Middle frontal gyrus (tissue), 1 donor: ENCODE measurements around the gene STX19.
A peak's percentile ranks its signal among the peaks of the same experiment; 100 is the strongest.
"Not testable (repeated sequence)": the region's sequence is repeated elsewhere in the genome, so short reads cannot be mapped to it uniquely, and the experiment has no call there.

Source experiments
- DNase-seq: peaks from one replicate; pipeline ENCODE4 v3.0.0-alpha.2; 2015; ENCODE audit warnings: low spot score; ENCODE audit errors: extremely low spot score

Gene STX19

GRCh38 chr3:93979850-93980676 lies 48.3 kb downstream of the STX19 start, which contains the start of gene ARL13B:
Gene ARL13B, plus strand, starts transcription at chr3:93980155. Its CDS starts 269 bp downstream, at chr3:93980424.
- peak; percentile 99 for DNase-seq

GRCh38 chr3:93973131-93974126 lies 55.0 kb downstream of the STX19 start, which contains the start of gene PROS1:
Gene PROS1, minus strand, starts transcription at chr3:93973896. Its CDS starts 147 bp downstream, at chr3:93973749.
- peak; percentile 41 for DNase-seq

- no peak for DNase-seq
Measured at GRCh38 chr3:93969997-93970396, 58.4 kb downstream of the STX19 start.

GRCh38 chr3:93969443-93969842 lies 59.0 kb downstream of the STX19 start:
- DNase-seq, result no peak

GRCh38 chr3:93965106-93965505 lies 63.3 kb downstream of the STX19 start:
- DNase-seq, result not testable (repeated sequence)
